Measurements from ENCODE around the gene ACSS1.

DNA sequence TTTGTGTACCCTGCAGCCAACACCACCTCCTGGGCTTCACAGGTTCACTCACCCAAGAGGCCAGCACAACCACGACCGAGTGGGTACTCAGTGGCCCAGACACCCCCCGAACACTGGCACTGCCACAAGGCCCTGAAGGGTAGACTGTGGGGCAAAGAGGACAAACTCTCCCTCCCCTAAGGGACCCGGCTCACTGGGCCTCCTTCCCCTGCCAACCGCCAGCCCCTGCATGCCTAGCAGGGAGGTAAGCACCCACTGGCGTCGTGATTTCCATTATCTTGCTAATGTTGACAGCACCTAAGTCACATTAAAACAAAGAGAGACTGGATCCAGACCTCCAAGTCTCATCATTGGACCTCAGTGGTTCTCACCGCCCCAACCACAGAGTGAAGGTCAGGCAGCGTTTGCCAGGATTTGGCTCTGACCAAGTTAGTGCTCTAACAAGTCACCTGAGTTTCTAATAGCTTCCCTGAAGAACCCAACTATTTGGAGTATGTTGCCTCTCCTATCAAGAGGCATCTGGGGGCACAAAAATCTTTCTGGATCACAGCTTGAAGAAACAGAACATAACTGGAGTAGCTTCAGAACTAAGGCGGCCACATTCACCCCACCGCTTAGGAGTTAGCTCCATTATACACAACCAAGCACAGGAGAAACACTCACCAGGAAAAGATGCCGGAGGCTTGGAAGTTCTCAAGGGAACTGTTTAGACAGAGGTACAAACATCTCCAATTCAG is 51.3 kb downstream of the ACSS1 start:
- TF ChIP-seq, protein P1, sequence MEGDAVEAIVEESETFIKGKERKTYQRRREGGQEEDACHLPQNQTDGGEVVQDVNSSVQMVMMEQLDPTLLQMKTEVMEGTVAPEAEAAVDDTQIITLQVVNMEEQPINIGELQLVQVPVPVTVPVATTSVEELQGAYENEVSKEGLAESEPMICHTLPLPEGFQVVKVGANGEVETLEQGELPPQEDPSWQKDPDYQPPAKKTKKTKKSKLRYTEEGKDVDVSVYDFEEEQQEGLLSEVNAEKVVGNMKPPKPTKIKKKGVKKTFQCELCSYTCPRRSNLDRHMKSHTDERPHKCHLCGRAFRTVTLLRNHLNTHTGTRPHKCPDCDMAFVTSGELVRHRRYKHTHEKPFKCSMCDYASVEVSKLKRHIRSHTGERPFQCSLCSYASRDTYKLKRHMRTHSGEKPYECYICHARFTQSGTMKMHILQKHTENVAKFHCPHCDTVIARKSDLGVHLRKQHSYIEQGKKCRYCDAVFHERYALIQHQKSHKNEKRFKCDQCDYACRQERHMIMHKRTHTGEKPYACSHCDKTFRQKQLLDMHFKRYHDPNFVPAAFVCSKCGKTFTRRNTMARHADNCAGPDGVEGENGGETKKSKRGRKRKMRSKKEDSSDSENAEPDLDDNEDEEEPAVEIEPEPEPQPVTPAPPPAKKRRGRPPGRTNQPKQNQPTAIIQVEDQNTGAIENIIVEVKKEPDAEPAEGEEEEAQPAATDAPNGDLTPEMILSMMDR (IDR thresholded peaks at IDR 0.05), result no peak
- TF ChIP-seq EP300 (IDR thresholded peaks at IDR 0.05), result no peak
